H1 (cell line): ENCODE measurements around the gene UBE2H. TPM values are rescaled to one million over a fixed set of nuclear protein-coding genes. Genes with fewer than 3 reads are reported as not detected.

Experiments
- CTCF ChIA-PET: fragments of 300-600 bp; sonication (Branson Sonifier 250); formaldehyde crosslinking; loops from one replicate; lab custom pipeline; 2021; ENCODE audit not compliant: partially characterized antibody; lab: Charles Lee
- POLR2A ChIA-PET: fragments of 300-600 bp; sonication (Branson Sonifier 250); formaldehyde crosslinking; loops from one replicate; lab custom pipeline; 2021; ENCODE audit warnings: inconsistent platforms; ENCODE audit not compliant: partially characterized antibody; lab: Charles Lee
- DNase-seq, 2 experiments: peaks; one replicate each; pipeline versions ENCODE4 v3.0.0 to v3.0.0-alpha.2; 2010 to 2022; ENCODE audit warnings: low spot score in 2 of 2, low read depth in 1 of 2, mixed read lengths in 1 of 2
- FAIRE-seq: peaks from 2 replicates; lab custom pipeline; 2011; peaks lifted over from hg19 to GRCh38; lab: Jason Lieb, UNC
- H2AFZ ChIP-seq: 2 replicates; pipeline ENCODE4 v1.8.1; 2012; ENCODE audit warnings: low read length, inconsistent platforms
- H2AK5ac ChIP-seq: 2 replicates; pipeline ENCODE4 v1.6.1; 2013; ENCODE audit warnings: low read depth, low read length
- H2BK120ac ChIP-seq: replicated peaks from 2 replicates; pipeline ENCODE3; 2013; ENCODE audit warnings: low read depth, low read length, inconsistent platforms
- H2BK12ac ChIP-seq: 2 replicates; pipeline ENCODE4 v1.6.1; 2013; ENCODE audit warnings: low read depth, low read length
- H2BK15ac ChIP-seq: 2 replicates; pipeline ENCODE4 v1.6.1; 2013; ENCODE audit warnings: low read length
- H2BK20ac ChIP-seq: 2 replicates; pipeline ENCODE4 v1.6.1; 2013; ENCODE audit warnings: low read length
- H2BK5ac ChIP-seq: 2 replicates; pipeline ENCODE4 v1.6.1; 2013; ENCODE audit warnings: low read depth, low read length
- H3K14ac ChIP-seq: 2 replicates; pipeline ENCODE4 v1.6.1; 2013; ENCODE audit warnings: inconsistent platforms; ENCODE audit not compliant: insufficient read length
- H3K18ac ChIP-seq: 2 replicates; pipeline ENCODE4 v1.6.1; 2013; ENCODE audit warnings: low read length; ENCODE audit errors: extremely low read depth
- H3K23ac ChIP-seq: 2 replicates; pipeline ENCODE4 v1.6.1; 2013; ENCODE audit warnings: inconsistent platforms; ENCODE audit not compliant: insufficient read length
- H3K23me2 ChIP-seq: 2 replicates; pipeline ENCODE4 v1.6.1; 2013; ENCODE audit warnings: low read depth, low read length
- H3K27ac ChIP-seq: 2 replicates; pipeline ENCODE4 v1.6.1; 2011; ENCODE audit warnings: low read depth, low read length, inconsistent platforms
- H3K27me3 ChIP-seq, 4 experiments: replicated peaks in 1 of 4; 1 replicate in 1 of 4; 2 replicates in 3 of 4; pipeline versions ENCODE4 v1.6.1 to v1.8.1; 2011 to 2013; ENCODE audit warnings: low read length in 3 of 4, mild to moderate bottlenecking in 3 of 4, inconsistent platforms in 2 of 4, mixed read lengths in 2 of 4, moderate library complexity in 1 of 4; ENCODE audit not compliant: control insufficient read depth in 3 of 4, insufficient read depth in 3 of 4; ENCODE audit errors: extremely low read depth in 1 of 4
- H3K36me3 ChIP-seq, 4 experiments: 2 replicates each; pipeline versions ENCODE4 v1.6.1 to v1.8.1; 2011 to 2013; ENCODE audit warnings: mild to moderate bottlenecking in 4 of 4, low read length in 3 of 4, moderate library complexity in 2 of 4, control low read depth in 1 of 4, inconsistent platforms in 1 of 4; ENCODE audit not compliant: insufficient read depth in 4 of 4, control insufficient read depth in 2 of 4
- H3K4ac ChIP-seq: replicated peaks from 2 replicates; pipeline ENCODE3; 2013; ENCODE audit warnings: low read length, low read depth, mixed read lengths, inconsistent platforms; ENCODE audit not compliant: insufficient read length
- H3K4me1 ChIP-seq, 4 experiments: replicated peaks in 1 of 4; 1 replicate in 1 of 4; 2 replicates in 3 of 4; pipeline versions ENCODE4 v1.6.1 to v1.8.1; 2011 to 2013; ENCODE audit warnings: low read length in 3 of 4, inconsistent platforms in 2 of 4, mixed read lengths in 1 of 4; ENCODE audit not compliant: insufficient read depth in 4 of 4, control insufficient read depth in 3 of 4
- H3K4me2 ChIP-seq, 2 experiments: 2 replicates each; pipeline versions ENCODE4 v1.6.1 to v1.8.1; 2011 to 2013; ENCODE audit warnings: low read depth in 2 of 2, low read length in 2 of 2, control low read depth in 1 of 2, inconsistent platforms in 1 of 2, mild to moderate bottlenecking in 1 of 2; ENCODE audit not compliant: insufficient read depth in 1 of 2
- H3K4me3 ChIP-seq, 4 experiments: fragments of 200-600, 300-600 bp in 1 of 4; sonication (generic), shearing (Covaris generic), sonication (Bioruptor Twin) in 1 of 4; 2 replicates each; pipeline versions ENCODE4 v1.5.1 to v1.8.1; 2011 to 2016; ENCODE audit warnings: low read length in 4 of 4, low read depth in 3 of 4, control low read depth in 2 of 4, inconsistent platforms in 2 of 4, mild to moderate bottlenecking in 2 of 4, mixed read lengths in 1 of 4, moderate library complexity in 1 of 4; ENCODE audit not compliant: insufficient read depth in 2 of 4; ENCODE audit errors: extremely low read depth in 1 of 4
- H3K56ac ChIP-seq: replicated peaks from 2 replicates; pipeline ENCODE3; 2013; ENCODE audit warnings: low read depth, mild to moderate bottlenecking, mixed read lengths, low read length, inconsistent platforms; ENCODE audit not compliant: insufficient read length
- H3K79me1 ChIP-seq: 2 replicates; pipeline ENCODE4 v1.6.1; 2013; ENCODE audit warnings: low read depth, low read length, control low read depth
- H3K79me2 ChIP-seq, 2 experiments: 2 replicates each; pipeline versions ENCODE4 v1.6.1 to v1.8.1; 2012 to 2013; ENCODE audit warnings: low read length in 2 of 2, mild to moderate bottlenecking in 2 of 2, inconsistent platforms in 1 of 2; ENCODE audit not compliant: insufficient read depth in 2 of 2, control insufficient read depth in 1 of 2
- H3K9ac ChIP-seq, 4 experiments: replicated peaks in 1 of 4; 1 replicate in 1 of 4; 2 replicates in 3 of 4; pipeline versions ENCODE4 v1.6.1 to v1.8.1; 2011 to 2013; ENCODE audit warnings: low read depth in 3 of 4, low read length in 3 of 4, control low read depth in 2 of 4, mild to moderate bottlenecking in 2 of 4, moderate library complexity in 2 of 4, inconsistent platforms in 1 of 4; ENCODE audit errors: extremely low read depth in 1 of 4
- H3K9me3 ChIP-seq, 2 experiments: 2 replicates each; pipeline versions ENCODE4 v1.6.1 to v1.8.1; 2012 to 2013; ENCODE audit warnings: mild to moderate bottlenecking in 2 of 2, moderate library complexity in 2 of 2, control low read depth in 1 of 2, inconsistent platforms in 1 of 2, low read depth in 1 of 2, low read length in 1 of 2, mixed read lengths in 1 of 2; ENCODE audit not compliant: insufficient read depth in 2 of 2
- H4K20me1 ChIP-seq, 2 experiments: replicated peaks in 1 of 2; 2 replicates each; pipeline versions ENCODE3 to v1.8.1; 2011 to 2013; ENCODE audit warnings: inconsistent platforms in 2 of 2, low read length in 2 of 2, mild to moderate bottlenecking in 1 of 2; ENCODE audit not compliant: insufficient read depth in 2 of 2, control insufficient read depth in 1 of 2
- H4K5ac ChIP-seq: 2 replicates; pipeline ENCODE4 v1.6.1; 2013; ENCODE audit warnings: low read length, low read depth, mixed read lengths, inconsistent platforms; ENCODE audit not compliant: insufficient read length
- H4K8ac ChIP-seq: 2 replicates; pipeline ENCODE4 v1.8.0; 2013; ENCODE audit warnings: mild to moderate bottlenecking, moderate library complexity, low read length, inconsistent platforms; ENCODE audit not compliant: insufficient read depth; ENCODE audit errors: extremely low read depth
- H4K91ac ChIP-seq: replicated peaks from 2 replicates; pipeline ENCODE3; 2013; ENCODE audit warnings: low read length, mixed read lengths, inconsistent platforms; ENCODE audit not compliant: insufficient read length
- BACH1 ChIP-seq: IDR thresholded peaks from 2 replicates; pipeline ENCODE4 v1.6.1; 2012; ENCODE audit warnings: low read length, improper control_type of control experiment
- CREB1 ChIP-seq: IDR thresholded peaks from 2 replicates; pipeline ENCODE4 v1.6.1; 2012; ENCODE audit warnings: inconsistent platforms
- CTBP2 ChIP-seq: IDR thresholded peaks from 2 replicates; pipeline ENCODE4 v1.7.0; 2011; ENCODE audit warnings: borderline replicate concordance, mild to moderate bottlenecking, moderate library complexity, mixed read lengths, low read length; ENCODE audit not compliant: insufficient read depth, insufficient read length
- EGR1 ChIP-seq: IDR thresholded peaks from 2 replicates; pipeline ENCODE4 v1.6.1; 2011; ENCODE audit warnings: low read depth, low read length, borderline replicate concordance
- EP300 ChIP-seq, 2 experiments: IDR thresholded peaks; 1 replicate in 1 of 2; 2 replicates in 1 of 2; pipeline ENCODE4 v1.6.1; 2011 to 2012; ENCODE audit warnings: low read depth in 2 of 2, low read length in 2 of 2, mild to moderate bottlenecking in 2 of 2, borderline replicate concordance in 1 of 2, inconsistent platforms in 1 of 2, moderate library complexity in 1 of 2
- EZH2 ChIP-seq: fragments of 200-600 bp; sonication (generic); IDR thresholded peaks from 2 replicates; pipeline ENCODE4 v1.7.1; 2012; ENCODE audit warnings: low read depth, mild to moderate bottlenecking, moderate library complexity, low read length, inconsistent platforms; ENCODE audit not compliant: severe bottlenecking
- HDAC6 ChIP-seq: IDR thresholded peaks from one replicate; pipeline ENCODE4 v1.7.1; 2012; ENCODE audit warnings: low read depth, mild to moderate bottlenecking, inconsistent platforms, low read length, moderate library complexity
- NANOG ChIP-seq: IDR thresholded peaks from 2 replicates; pipeline ENCODE4 v1.6.1; 2011; ENCODE audit warnings: low read length, low read depth, mild to moderate bottlenecking, inconsistent platforms; ENCODE audit not compliant: insufficient read depth, poor library complexity, severe bottlenecking
- PHF8 ChIP-seq: fragments of 200-600 bp; sonication (generic); conservative IDR thresholded peaks from 2 replicates; pipeline ENCODE4 v1.7.1; 2012; ENCODE audit warnings: low read depth, mild to moderate bottlenecking, inconsistent platforms, low read length, moderate library complexity
- POU5F1 ChIP-seq: IDR thresholded peaks from 2 replicates; pipeline ENCODE4 v1.6.1; 2011; ENCODE audit warnings: low read depth, mild to moderate bottlenecking, low read length, moderate library complexity
- RBBP5 ChIP-seq: IDR thresholded peaks from 2 replicates; pipeline ENCODE4 v1.7.1; 2012; ENCODE audit warnings: low read depth, mild to moderate bottlenecking, inconsistent platforms, low read length, moderate library complexity, borderline replicate concordance
- SAP30 ChIP-seq: fragments of 300-600 bp; sonication (generic); IDR thresholded peaks from 2 replicates; pipeline ENCODE4 v1.7.1; 2012; ENCODE audit warnings: low read length, moderate library complexity, mild to moderate bottlenecking, inconsistent platforms; ENCODE audit not compliant: insufficient read depth, insufficient replicate concordance
- TAF7 ChIP-seq: optimal IDR thresholded peaks from 2 replicates; pipeline ENCODE3; 2011; ENCODE audit warnings: low read depth, mild to moderate bottlenecking, inconsistent platforms, low read length, moderate library complexity, borderline replicate concordance
- WGBS, 2 experiments: shearing (Covaris generic) in 1 of 2; methylation state at CpG; one replicate each; pipeline versions ENCODE4 v1.1.6 to v1.1.7; 2013 to 2015; ENCODE audit warnings: low lambda C conversion rate in 2 of 2, mixed read lengths in 2 of 2, inconsistent platforms in 1 of 2, low coverage in 1 of 2, missing lambda C conversion rate in 1 of 2; ENCODE audit not compliant: insufficient replicate concordance in 2 of 2, insufficient coverage in 1 of 2, insufficient read length in 1 of 2; ENCODE audit errors: extremely low coverage in 1 of 2, missing lambda C conversion rate in 1 of 2; 5-methylcytosine and 5-hydroxymethylcytosine counted together
- polyA plus RNA-seq, 7 experiments: library from polyadenylated mRNA; depleted of rRNA in 3 of 7; stranded (reverse) in 5 of 7; unstranded in 2 of 7; fragments of >200 nt in 5 of 7; fragments of 200-250 nt in 2 of 7; gene quantifications; 1 replicate in 5 of 7; 2 replicates in 1 of 7; 4 replicates in 1 of 7; pipeline versions ENCODE4 v1.2.1 to v1.2.3, GENCODE V29; 2011 to 2013; ENCODE audit warnings: missing spikeins in 2 of 7, mixed read lengths in 2 of 7
- total RNA-seq: library from RNA; stranded (reverse); fragmentation: NEBNext Ultra II Directional; extraction: Animal tissue kit (Norgen Biotek cat#: 25700); gene quantifications from 2 replicates; pipeline ENCODE4 v1.2.1, GENCODE V29; 2021

UBE2H gene
- total and polyA plus RNA-seq, 2 of the 8 experiments (the other 6 are each of a cell fraction or from before 2014, with no cell fraction given) = 30.6 to 62.2 TPM

GRCh38 chr7:129886818-129887186 is 66.0 kb downstream of the UBE2H start:
- no peaks in the 10 kb centered on the region for H3K9me3 ChIP-seq
- no peak overlapping the region for H3K9ac ChIP-seq
- H3K27ac ChIP-seq = no peak overlapping the region
- H2BK12ac ChIP-seq = no peak overlapping the region
- peaks cover 0 to 2% (median 0%) of the 10 kb centered on the region in 4 experiments; a peak in 2 of 7 replicates for H3K4me1 ChIP-seq
- FAIRE-seq = no peak
- H2AFZ ChIP-seq = no peak overlapping the region
- no peak overlapping the region for H3K56ac ChIP-seq
- POLR2A ChIA-PET = interaction anchor here (1.4 kb wide), 1 partner anchor 9 kb away, joined by 3 read pairs; no protein-coding TSS in a partner anchor
- H2AK5ac ChIP-seq = no peak overlapping the region
- 94% methylated on average over 3 of the region's 3 CpGs; no CpG with 5 or more reads in 1 of the 2 experiments for WGBS, 2 experiments
- H3K23me2 ChIP-seq = no peaks in the 10 kb centered on the region
- no peaks in the 10 kb centered on the region; a peak in 1 of 7 replicates for H3K27me3 ChIP-seq
- H3K23ac ChIP-seq = no peak overlapping the region
- H3K79me1 ChIP-seq = 0 out of 2 replicates have a peak, but pooled peaks cover 2% of the 10 kb centered on the region
- CTCF ChIA-PET = interaction anchor here (1.0 to 1.5 kb wide), 2 partner anchors 16 to 65 kb away, joined by 4 read pairs; no protein-coding TSS in a partner anchor
- peaks cover 0 to 7% (median 0%) of the 10 kb centered on the region in 4 experiments; a peak in 1 of 8 replicates for H3K36me3 ChIP-seq
- no peak overlapping the region for H3K14ac ChIP-seq
- no peak overlapping the region for H2BK15ac ChIP-seq
- no peak overlapping the region for H4K5ac ChIP-seq
- no peak overlapping the region for H3K18ac ChIP-seq
- peaks cover 0 to 3% of the 10 kb centered on the region in 2 experiments for H4K20me1 ChIP-seq
- no peak overlapping the region for H2BK120ac ChIP-seq
- no peak for DNase-seq
- H3K79me2 ChIP-seq = peaks cover 0 to 36% of the 10 kb centered on the region in 2 experiments; a peak in 2 of 4 replicates
- no peak overlapping the region for H4K91ac ChIP-seq
- H3K4me2 ChIP-seq = no peak overlapping the region
- H2BK5ac ChIP-seq = no peak overlapping the region
- no peak overlapping the region for H2BK20ac ChIP-seq
- no peak overlapping the region for H3K4me3 ChIP-seq
- H3K4ac ChIP-seq = no peak overlapping the region
- no peak overlapping the region for H4K8ac ChIP-seq
- TF ChIP-seq TAF7 (no peak), CTBP2 (no peak), PHF8 (no peak), HDAC6 (no peak), EP300 (IDR thresholded peaks at IDR 0.05; ENCODE audit: borderline replicate concordance in 1 of 2, low read depth in 2 of 2, low read length in 2 of 2) (no peak), NANOG (no peak), RBBP5 (no peak), SAP30 (no peak), EZH2 (no peak), POU5F1 (no peak), BACH1 (no peak), EGR1 (no peak), CREB1 (no peak)
